Left lung (tissue), 10 donors: ENCODE results near the gene KRT72. TPM values are rescaled to one million over a fixed set of nuclear protein-coding genes. Genes with fewer than 3 reads are reported as not detected.
A peak's percentile ranks its signal among the peaks of the same experiment; 100 is the strongest.

Source experiments
- ATAC-seq: fragments of 200-7000 bp; cut with Tn5 transposase; one replicate; pipeline ENCODE4 v1.9.1; 2020; ENCODE audit warnings: moderate library complexity
- DNase-seq, 4 donors: peaks; one replicate each; pipeline ENCODE4 v3.0.0-alpha.2; 2013 to 2020
- H3K27ac ChIP-seq, 2 donors: fragments of 200-600 bp; sonication (generic) in 1 of 2; one replicate each; pipeline versions ENCODE4 v1.5.0 to v1.8.0; 2020 to 2021
- H3K27me3 ChIP-seq, 2 donors: fragments of 200-600 bp; sonication (generic) in 1 of 2; one replicate each; pipeline versions ENCODE4 v1.5.0 to v1.8.0; 2020 to 2021
- H3K36me3 ChIP-seq, 2 donors: fragments of 200-600 bp; sonication (generic) in 1 of 2; one replicate each; pipeline versions ENCODE4 v1.5.0 to v1.8.0; 2020 to 2021
- H3K4me1 ChIP-seq, 2 donors: fragments of 200-600 bp; one replicate each; pipeline ENCODE4 v1.8.0; 2021
- H3K4me3 ChIP-seq, 2 donors: fragments of 200-600 bp; sonication (generic) in 1 of 2; one replicate each; pipeline versions ENCODE4 v1.5.0 to v1.8.0; 2020 to 2021; ENCODE audit warnings: mild to moderate bottlenecking in 1 of 2
- H3K9me3 ChIP-seq, 2 donors: fragments of 200-600 bp; sonication (generic) in 1 of 2; one replicate each; pipeline versions ENCODE4 v1.5.0 to v1.8.0; 2020 to 2021
- intact Hi-C, 2 donors: fragments of 100-400 bp; cut with DNase I; formaldehyde crosslinking; loops; one replicate each; pipeline versions ENCODE4 v1.11.2 to v1.14.2; 2022
- polyA plus RNA-seq, 6 donors: library from polyadenylated mRNA; unstranded; fragments of 120-200 nt; gene quantifications; one replicate each; pipeline ENCODE4 v1.2.1, GENCODE V29; 2013; ENCODE audit not compliant: insufficient read length in 6 of 6
- total RNA-seq, 2 donors: library from RNA; stranded (reverse); fragmentation: NEBNext Ultra II Directional; extraction: Animal tissue kit (Norgen Biotek cat#: 25700); gene quantifications; one replicate each; pipeline ENCODE4 v1.2.1, GENCODE V29; 2021
- TF ChIP-seq, protein P1 (sequence below), 2 donors: fragments of 200-600 bp; sonication (generic) in 1 of 2; IDR thresholded peaks; one replicate each; pipeline versions ENCODE4 v1.5.0 to v1.8.0; 2021; ENCODE audit warnings: antibody characterized with exemption in 2 of 2
- donor health status: DM: no; HTN: yes; CAD: no.
- donor health status: DM: no; HTN: no; CAD: no.

KRT72 gene
- total and polyA plus RNA-seq, 8 donors: 0.08 to 0.30 (median 0.21) TPM; not detected in 2

DNA sequence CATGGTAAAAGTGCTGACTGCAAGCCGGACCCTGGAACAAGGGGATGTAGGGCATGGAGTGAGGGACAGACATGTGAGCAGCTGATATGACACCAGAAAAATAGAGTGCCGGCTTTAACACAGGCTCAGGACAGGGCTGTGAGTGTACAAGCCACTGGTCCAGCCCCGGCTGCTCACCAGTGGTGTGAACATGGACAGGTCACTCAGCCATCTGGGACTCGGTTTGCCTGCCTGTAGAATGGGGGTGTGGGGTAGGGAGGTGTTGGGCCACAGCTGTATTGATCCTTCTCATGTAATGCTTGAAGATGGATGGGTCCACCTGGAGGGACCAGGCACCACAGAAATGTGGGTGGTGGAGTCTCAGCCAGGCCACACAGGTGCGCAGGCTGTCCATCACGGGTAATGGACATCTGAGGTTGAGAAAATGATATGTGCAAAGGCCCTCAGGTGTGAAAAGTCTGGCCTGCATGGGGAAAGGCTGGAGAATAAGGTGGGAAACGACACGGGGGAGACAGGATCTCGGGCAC, 17.0 kb downstream of the KRT72 start:
- Histone ChIP-seq H3K27me3 (peaks cover 0 to 38% of the 10 kb centered on the region in 2 donors), H3K36me3 (no peaks in the 10 kb centered on the region), H3K4me3 (no peak overlapping the region), H3K9me3 (no peaks in the 10 kb centered on the region), H3K27ac (no peak overlapping the region), H3K4me1 (no peaks in the 10 kb centered on the region)
- intact Hi-C loops: loop anchor here in 1 of 2 donors (5.0 to 10.0 kb wide), 2 partner anchors 293 to 391 kb away; no protein-coding TSS in a partner anchor
- TF ChIP-seq, protein P1, sequence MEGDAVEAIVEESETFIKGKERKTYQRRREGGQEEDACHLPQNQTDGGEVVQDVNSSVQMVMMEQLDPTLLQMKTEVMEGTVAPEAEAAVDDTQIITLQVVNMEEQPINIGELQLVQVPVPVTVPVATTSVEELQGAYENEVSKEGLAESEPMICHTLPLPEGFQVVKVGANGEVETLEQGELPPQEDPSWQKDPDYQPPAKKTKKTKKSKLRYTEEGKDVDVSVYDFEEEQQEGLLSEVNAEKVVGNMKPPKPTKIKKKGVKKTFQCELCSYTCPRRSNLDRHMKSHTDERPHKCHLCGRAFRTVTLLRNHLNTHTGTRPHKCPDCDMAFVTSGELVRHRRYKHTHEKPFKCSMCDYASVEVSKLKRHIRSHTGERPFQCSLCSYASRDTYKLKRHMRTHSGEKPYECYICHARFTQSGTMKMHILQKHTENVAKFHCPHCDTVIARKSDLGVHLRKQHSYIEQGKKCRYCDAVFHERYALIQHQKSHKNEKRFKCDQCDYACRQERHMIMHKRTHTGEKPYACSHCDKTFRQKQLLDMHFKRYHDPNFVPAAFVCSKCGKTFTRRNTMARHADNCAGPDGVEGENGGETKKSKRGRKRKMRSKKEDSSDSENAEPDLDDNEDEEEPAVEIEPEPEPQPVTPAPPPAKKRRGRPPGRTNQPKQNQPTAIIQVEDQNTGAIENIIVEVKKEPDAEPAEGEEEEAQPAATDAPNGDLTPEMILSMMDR (IDR thresholded peaks at IDR 0.05): no peak
- no peak for DNase-seq
- ATAC-seq: no peak

- H3K27ac ChIP-seq: no peak overlapping the region
- TF ChIP-seq, protein P1 (IDR thresholded peaks at IDR 0.05): peak; percentile 60 to 69
- H3K4me3 ChIP-seq: no peak overlapping the region
- H3K4me1 ChIP-seq: no peaks in the 10 kb centered on the region
- H3K9me3 ChIP-seq: no peaks in the 10 kb centered on the region
- no peaks in the 10 kb centered on the region for H3K36me3 ChIP-seq
- intact Hi-C loops: loop anchor here in 1 of 2 donors (5.0 to 10.0 kb wide), 2 partner anchors 294 to 392 kb away; no protein-coding TSS in a partner anchor
- H3K27me3 ChIP-seq: peaks cover 0 to 40% of the 10 kb centered on the region in 2 donors
- ATAC-seq (peak; percentile 95), DNase-seq (peak in 2 of 4 donors; percentile 31 to 44)
Observed at GRCh38 chr12:52582971-52583456, 18.2 kb downstream of the KRT72 start.

GRCh38 chr12:52582486-52582885, 18.8 kb downstream of the KRT72 start:
- intact Hi-C loops: loop anchor here in 1 of 2 donors (5.0 to 10.0 kb wide), 2 partner anchors 295 to 392 kb away; no protein-coding TSS in a partner anchor
- no peak overlapping the region for H3K27ac ChIP-seq

GRCh38 chr12:52581481-52581880, 19.8 kb downstream of the KRT72 start:
- Histone ChIP-seq H3K4me1 (no peaks in the 10 kb centered on the region), H3K36me3 (no peaks in the 10 kb centered on the region), H3K27me3 (peaks cover 0 to 32% of the 10 kb centered on the region in 2 donors), H3K27ac (no peak overlapping the region), H3K9me3 (no peaks in the 10 kb centered on the region), H3K4me3 (no peak overlapping the region)
- intact Hi-C loops: loop anchor here in 1 of 2 donors (5.0 to 10.0 kb wide), 2 partner anchors 296 to 393 kb away; no protein-coding TSS in a partner anchor
- TF ChIP-seq, protein P1 (IDR thresholded peaks at IDR 0.05): no peak
- no peak for ATAC-seq
- no peak for DNase-seq

More at GRCh38 chr12:52582486-52582885, 18.8 kb downstream of the KRT72 start:
- Histone ChIP-seq H3K4me1 (no peaks in the 10 kb centered on the region), H3K36me3 (no peaks in the 10 kb centered on the region), H3K27me3 (peaks cover 0 to 35% of the 10 kb centered on the region in 2 donors), H3K9me3 (no peaks in the 10 kb centered on the region), H3K4me3 (no peak overlapping the region)
- no peak for ATAC-seq
- DNase-seq: no peak
- TF ChIP-seq, protein P1 (IDR thresholded peaks at IDR 0.05): no peak

- TF ChIP-seq, protein P1 (IDR thresholded peaks at IDR 0.05): no peak
- H3K36me3 ChIP-seq: no peaks in the 10 kb centered on the region
- H3K9me3 ChIP-seq: no peaks in the 10 kb centered on the region
- no peaks in the 10 kb centered on the region for H3K4me1 ChIP-seq
- DNase-seq (no peak), ATAC-seq (no peak)
- H3K27me3 ChIP-seq: peaks cover 0 to 32% of the 10 kb centered on the region in 2 donors
- no peak overlapping the region for H3K27ac ChIP-seq
- no peak overlapping the region for H3K4me3 ChIP-seq
- intact Hi-C loops: loop anchor here in 1 of 2 donors (5.0 to 10.0 kb wide), 2 partner anchors 296 to 394 kb away; no protein-coding TSS in a partner anchor
Observed at GRCh38 chr12:52581066-52581465, 20.2 kb downstream of the KRT72 start.
